Sigmoid colon (tissue), 4 donors: ENCODE measurements around the gene FCRL2.

Experiments used
- CTCF ChIP-seq, 4 experiments: fragments of 450-650 bp in 3 of 4; fragments of 200-600 bp in 1 of 4; IDR thresholded peaks; one replicate each; pipeline ENCODE4 v1.5.1; 2016 to 2019; ENCODE audit warnings: antibody characterized with exemption in 4 of 4, mild to moderate bottlenecking in 3 of 4, moderate library complexity in 2 of 4
- EP300 ChIP-seq, 4 donors: sonication (generic); formaldehyde crosslinking; IDR thresholded peaks; one replicate each; pipeline ENCODE4 v1.6.1; 2017; ENCODE audit warnings: antibody characterized with exemption in 4 of 4
- POLR2A ChIP-seq, 2 donors: fragments of 450-650 bp; IDR thresholded peaks; one replicate each; pipeline ENCODE4 v1.6.1; 2016; ENCODE audit warnings: antibody characterized with exemption in 2 of 2, mild to moderate bottlenecking in 2 of 2, moderate library complexity in 2 of 2
- POLR2AphosphoS5 ChIP-seq, 4 donors: sonication (generic); formaldehyde crosslinking; IDR thresholded peaks; one replicate each; pipeline ENCODE4 v1.6.1; 2017; ENCODE audit warnings: antibody characterized with exemption in 4 of 4

DNA sequence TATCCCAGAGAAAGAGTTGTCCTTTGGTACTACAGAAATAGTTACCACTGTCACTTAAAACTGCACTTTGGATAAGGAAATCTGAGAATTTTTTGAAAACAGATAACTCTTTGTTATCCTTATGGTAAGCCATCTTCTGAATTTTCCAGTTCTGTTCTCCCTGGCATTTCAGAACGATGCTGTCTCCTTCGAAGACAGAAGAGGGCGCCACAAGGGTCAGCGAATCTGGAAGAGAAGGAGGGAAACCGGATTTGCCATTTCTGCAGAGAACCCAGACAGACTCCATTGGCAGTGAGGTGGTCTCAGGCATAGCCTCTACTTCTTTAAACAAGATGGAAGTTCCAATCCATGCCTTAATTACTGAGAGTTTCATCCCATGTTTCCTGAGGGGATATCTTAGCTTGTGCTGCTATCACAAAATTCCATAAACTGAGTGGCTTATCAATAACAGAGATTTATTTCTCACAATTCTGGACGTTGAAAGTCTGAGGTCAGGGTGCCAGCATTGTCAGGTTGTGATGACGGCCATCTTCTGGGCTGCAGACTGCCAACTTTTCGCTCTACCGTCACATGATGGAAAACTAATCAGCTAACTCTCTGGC lies 6.4 kb downstream of the FCRL2 start:
- no peak for TF ChIP-seq CTCF (IDR thresholded peaks at IDR 0.05)
- TF ChIP-seq POLR2A (IDR thresholded peaks at IDR 0.05) = no peak
- no peak for TF ChIP-seq EP300 (IDR thresholded peaks at IDR 0.05)
- TF ChIP-seq POLR2AphosphoS5 (IDR thresholded peaks at IDR 0.05) = no peak
